ENCODE measurements around the gene JAM2. TPM values are rescaled to one million over a fixed set of nuclear protein-coding genes. Genes with fewer than 3 reads are reported as not detected.
"Not testable (repeated sequence)": the region's sequence is repeated elsewhere in the genome, so short reads cannot be mapped to it uniquely, and the experiment has no call there.

JAM2 gene
- total RNA-seq, 2 donors from 2014 or later: 0.33 to 3.4 TPM

- Histone ChIP-seq H3K4me3 (no peak overlapping the region), H3K9me3 (no peaks in the 10 kb centered on the region), H3K27ac (no peak overlapping the region), H3K36me3 (replicated peaks in 1 of 2; ENCODE audit: insufficient read depth in 1 of 2, low read depth in 2 of 2) (no peaks in the 10 kb centered on the region), H3K27me3 (no peaks in the 10 kb centered on the region), H3K4me1 (no peaks in the 10 kb centered on the region)
- TF ChIP-seq POLR2A (IDR thresholded peaks at IDR 0.05) (no peak), CTCF (IDR thresholded peaks at IDR 0.05) (no peak)
- no peak for DNase-seq
- intact Hi-C loops (cut with DNase I): no loop called here
- WGBS, 2 donors: 48 to 51% methylated on average over 9 of the region's 9 CpGs
- ATAC-seq: no peak
Observed at GRCh38 chr21:25682382-25682781, 43.3 kb downstream of the JAM2 start.

GRCh38 chr21:25687787-25688186 is 48.7 kb downstream of the JAM2 start:
- no peak overlapping the region for H3K27ac ChIP-seq
- WGBS, 2 donors: 77 to 88% methylated on average over 4 of the region's 4 CpGs
- intact Hi-C loops (cut with DNase I): no loop called here

GRCh38 chr21:25688275-25689155 is 49.5 kb downstream of the JAM2 start:
- H3K36me3 ChIP-seq (replicated peaks in 1 of 2; ENCODE audit: insufficient read depth in 1 of 2, low read depth in 2 of 2): no peaks in the 10 kb centered on the region
- H3K27ac ChIP-seq: no peak overlapping the region
- ATAC-seq (peak; percentile 38), DNase-seq (no peak)
- WGBS, 2 donors: 58 to 61% methylated on average over 9 of the region's 9 CpGs
- no peaks in the 10 kb centered on the region for H3K9me3 ChIP-seq
- intact Hi-C loops (cut with DNase I): no loop called here
- no peaks in the 10 kb centered on the region for H3K4me1 ChIP-seq
- no peak overlapping the region for H3K4me3 ChIP-seq
- no peaks in the 10 kb centered on the region for H3K27me3 ChIP-seq
- TF ChIP-seq POLR2A (IDR thresholded peaks at IDR 0.05): no peak
- no peak for TF ChIP-seq CTCF (IDR thresholded peaks at IDR 0.05)

More at GRCh38 chr21:25687787-25688186, 48.7 kb downstream of the JAM2 start:
- ATAC-seq (no peak), DNase-seq (no peak)
- Histone ChIP-seq H3K9me3 (no peaks in the 10 kb centered on the region), H3K27me3 (no peaks in the 10 kb centered on the region), H3K4me3 (no peak overlapping the region), H3K36me3 (replicated peaks in 1 of 2; ENCODE audit: insufficient read depth in 1 of 2, low read depth in 2 of 2) (no peaks in the 10 kb centered on the region), H3K4me1 (no peaks in the 10 kb centered on the region)
- no peak for TF ChIP-seq POLR2A (IDR thresholded peaks at IDR 0.05)
- TF ChIP-seq CTCF (IDR thresholded peaks at IDR 0.05): no peak

GRCh38 chr21:25689226-25689625 is 50.2 kb downstream of the JAM2 start:
- no peak for TF ChIP-seq CTCF (IDR thresholded peaks at IDR 0.05)
- no peak for TF ChIP-seq POLR2A (IDR thresholded peaks at IDR 0.05)
- ATAC-seq: no peak
- Histone ChIP-seq H3K4me3 (no peak overlapping the region), H3K4me1 (no peaks in the 10 kb centered on the region), H3K27ac (no peak overlapping the region), H3K27me3 (no peaks in the 10 kb centered on the region), H3K9me3 (no peaks in the 10 kb centered on the region), H3K36me3 (replicated peaks in 1 of 2; ENCODE audit: insufficient read depth in 1 of 2, low read depth in 2 of 2) (no peaks in the 10 kb centered on the region)
- DNase-seq: no peak
- 65 to 84% methylated on average over 1 of the region's 1 CpG for WGBS, 2 donors
- intact Hi-C loops (cut with DNase I): no loop called here

- ATAC-seq (no peak), DNase-seq (no peak)
- whole genome bisulfite sequencing, 2 donors: 67 to 83% methylated on average over 3 of the region's 3 CpGs
- TF ChIP-seq CTCF (IDR thresholded peaks at IDR 0.05): no peak
- TF ChIP-seq POLR2A (IDR thresholded peaks at IDR 0.05): no peak
- H3K27ac ChIP-seq: no peak overlapping the region
- intact Hi-C loops (cut with DNase I): no loop called here
- H3K4me1 ChIP-seq: no peaks in the 10 kb centered on the region
- H3K27me3 ChIP-seq: no peaks in the 10 kb centered on the region
- no peaks in the 10 kb centered on the region for H3K36me3 ChIP-seq (replicated peaks in 1 of 2; ENCODE audit: insufficient read depth in 1 of 2, low read depth in 2 of 2)
- H3K9me3 ChIP-seq: no peaks in the 10 kb centered on the region
- H3K4me3 ChIP-seq: no peak overlapping the region
Observed at GRCh38 chr21:25691976-25692375, 52.9 kb downstream of the JAM2 start.

GRCh38 chr21:25695461-25695860 is 56.4 kb downstream of the JAM2 start:
- intact Hi-C loops (cut with DNase I); H3K27me3 ChIP-seq; H3K4me3 ChIP-seq; H3K9me3 ChIP-seq; H3K27ac ChIP-seq; H3K4me1 ChIP-seq; H3K36me3 ChIP-seq (replicated peaks in 1 of 2; ENCODE audit: insufficient read depth in 1 of 2, low read depth in 2 of 2); ATAC-seq; DNase-seq: not testable (repeated sequence)
- 91 to 96% methylated on average over 11 to 25 of the region's 36 CpGs for WGBS, 2 donors
